ENCODE data around the gene ZKSCAN1.
A peak's percentile ranks its signal among the peaks of the same experiment; 100 is the strongest.

The ZKSCAN1 gene

GRCh38 chr7:100080907-100081534 lies 65.6 kb downstream of the ZKSCAN1 start:
- H3K4me3 ChIP-seq (replicated peaks; ENCODE audit: insufficient read depth, low read length) = peak overlapping the region; percentile 98
- peak in 1 of 2 experiments; percentile 38 for DNase-seq (ENCODE audit: low read depth in 1 of 2, low spot score in 1 of 2)
- peak overlapping the region; percentile 88 for H3K27ac ChIP-seq (replicated peaks)
- no peaks in the 10 kb centered on the region for H3K27me3 ChIP-seq (ENCODE audit: insufficient read depth, poor library complexity, severe bottlenecking)
- TF ChIP-seq REST (IDR thresholded peaks at IDR 0.05; ENCODE audit: insufficient replicate concordance, low read depth) = no peak
- TF ChIP-seq CTCF (IDR thresholded peaks at IDR 0.05; ENCODE audit: insufficient read depth, low read length) = no peak
- no peak for TF ChIP-seq GABPA (IDR thresholded peaks at IDR 0.05; ENCODE audit: low read depth)
- TF ChIP-seq POLR2AphosphoS5 (IDR thresholded peaks at IDR 0.05; ENCODE audit: low read depth) = no peak
- no peak for TF ChIP-seq SPI1 (IDR thresholded peaks at IDR 0.05; ENCODE audit: borderline replicate concordance, low read depth)

GRCh38 chr7:100081535-100082102 lies 66.2 kb downstream of the ZKSCAN1 start, which contains the start of gene ZNF3:
Gene ZNF3 (minus strand): TSS chr7:100081723. CDS start chr7:100077357, 4,366 bp downstream.
- TF ChIP-seq CTCF (IDR thresholded peaks at IDR 0.05; ENCODE audit: insufficient read depth, low read length) (peak; percentile 70), REST (IDR thresholded peaks at IDR 0.05; ENCODE audit: insufficient replicate concordance, low read depth) (peak; percentile 11), SPI1 (IDR thresholded peaks at IDR 0.05; ENCODE audit: borderline replicate concordance, low read depth) (peak; percentile 24; the same call in 1 of the 2 replicates), POLR2AphosphoS5 (IDR thresholded peaks at IDR 0.05; ENCODE audit: low read depth) (peak; percentile 66), GABPA (IDR thresholded peaks at IDR 0.05; ENCODE audit: low read depth) (peak; percentile 99)
- Histone ChIP-seq H3K27ac (replicated peaks) (peak within 1 kb of the TSS; percentile 88), H3K4me3 (replicated peaks; ENCODE audit: insufficient read depth, low read length) (peak within 1 kb of the TSS; percentile 98), H3K27me3 (ENCODE audit: insufficient read depth, poor library complexity, severe bottlenecking) (no peaks in the 10 kb centered on the region)
- DNase-seq (ENCODE audit: low read depth in 1 of 2, low spot score in 1 of 2) = peak; percentile 99

- Histone ChIP-seq H3K4me3 (replicated peaks; ENCODE audit: insufficient read depth, low read length) (no peak overlapping the region), H3K27ac (replicated peaks) (peak overlapping the region; percentile 88), H3K27me3 (ENCODE audit: insufficient read depth, poor library complexity, severe bottlenecking) (no peaks in the 10 kb centered on the region)
- DNase-seq (ENCODE audit: low read depth in 1 of 2, low spot score in 1 of 2) = no peak
- no peak for TF ChIP-seq CTCF (IDR thresholded peaks at IDR 0.05; ENCODE audit: insufficient read depth, low read length)
- no peak for TF ChIP-seq POLR2AphosphoS5 (IDR thresholded peaks at IDR 0.05; ENCODE audit: low read depth)
- TF ChIP-seq SPI1 (IDR thresholded peaks at IDR 0.05; ENCODE audit: borderline replicate concordance, low read depth) = no peak
- no peak for TF ChIP-seq GABPA (IDR thresholded peaks at IDR 0.05; ENCODE audit: low read depth)
- TF ChIP-seq REST (IDR thresholded peaks at IDR 0.05; ENCODE audit: insufficient replicate concordance, low read depth) = no peak
These were observed 67.6 kb downstream of the ZKSCAN1 start for GRCh38 chr7:100082978-100083377.
